Stimulated activated CD4-positive, alpha-beta T cell treated with anti-CD3 and anti-CD28 coated beads, Interleukin-4, amount 100 ng/mL, for 24 hours (primary cell): ENCODE data around the gene BANP.
"Not testable (repeated sequence)": the region's sequence is repeated elsewhere in the genome, so short reads cannot be mapped to it uniquely, and the experiment has no call there.

Experiments
- DNase-seq: peaks from one replicate; pipeline ENCODE4 v3.0.0-alpha.2; 2020

Gene BANP

DNA sequence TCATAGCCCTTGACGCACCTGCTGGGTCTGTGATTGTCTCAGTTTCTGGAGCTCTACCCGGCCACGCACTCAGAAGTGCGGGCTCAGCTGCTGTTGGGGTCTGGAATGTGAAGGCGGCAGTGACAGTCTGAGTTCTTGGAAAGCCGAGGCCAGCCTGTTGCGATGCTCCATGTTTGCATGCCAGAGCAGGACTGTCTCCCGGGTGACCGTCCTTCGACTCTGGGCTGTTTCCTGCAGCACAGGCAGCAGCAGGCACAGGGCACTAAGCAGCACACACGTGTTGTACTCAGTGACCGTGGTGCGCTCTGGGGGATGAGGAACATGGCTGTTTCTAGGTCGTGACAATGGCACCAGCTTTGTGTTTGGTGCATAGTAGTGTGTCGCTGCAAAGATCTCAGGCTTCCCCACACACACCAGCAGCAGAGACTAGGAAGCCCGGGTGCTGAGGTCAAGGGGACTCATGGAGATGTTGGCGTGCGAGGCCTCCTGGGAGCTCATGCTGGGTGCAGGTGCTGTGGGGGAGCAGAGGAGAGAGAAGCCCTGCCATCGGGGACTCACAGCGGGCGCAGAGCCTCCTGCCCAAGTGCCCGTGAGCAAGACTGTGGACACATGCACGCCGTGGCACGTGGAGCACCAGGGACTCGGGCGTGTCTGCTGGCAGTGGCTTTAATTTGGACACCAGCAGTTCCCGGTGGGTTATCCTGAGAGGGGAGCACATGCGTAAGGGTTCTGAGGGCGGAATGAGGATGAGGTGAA is 84.8 kb downstream of the BANP start:
- DNase-seq = not testable (repeated sequence)

DNA sequence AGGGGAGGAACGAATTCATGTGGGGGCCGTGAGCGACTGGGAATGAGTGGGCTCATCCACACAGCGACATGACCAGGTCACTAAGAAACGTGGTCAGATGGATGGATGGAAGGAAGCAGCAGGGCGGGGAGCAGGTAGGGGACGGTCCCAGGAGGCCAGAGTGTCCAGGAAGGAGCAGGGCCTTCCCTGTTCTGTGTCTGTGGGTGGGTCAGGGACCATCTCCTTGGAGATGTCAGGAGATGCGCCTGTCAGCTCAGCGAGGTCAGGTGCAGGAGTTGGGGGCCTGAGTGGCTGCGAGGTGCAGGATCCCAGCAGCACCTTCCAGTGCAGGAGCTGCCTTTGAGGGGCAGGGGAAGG is 85.4 kb downstream of the BANP start:
- not testable (repeated sequence) for DNase-seq

DNA sequence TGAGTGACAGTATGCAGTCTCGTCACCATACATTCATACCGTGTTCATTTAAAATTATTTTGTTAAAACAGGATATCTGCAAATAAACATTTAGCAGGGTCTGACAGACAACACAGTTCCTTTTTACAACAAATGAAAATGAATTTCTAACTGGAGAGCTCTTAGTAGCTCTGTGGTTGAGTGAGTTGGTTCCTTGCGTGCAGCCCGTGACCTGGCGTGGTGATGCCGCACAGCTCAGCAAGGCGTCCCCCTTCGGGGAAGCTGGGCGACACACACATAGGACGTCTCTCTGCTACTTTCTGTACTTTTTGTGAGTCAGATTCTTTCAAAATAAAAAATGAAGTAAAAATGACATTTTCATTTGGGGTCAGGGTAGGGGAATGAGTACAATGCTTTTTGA is 86.1 kb downstream of the BANP start:
- not testable (repeated sequence) for DNase-seq

DNA sequence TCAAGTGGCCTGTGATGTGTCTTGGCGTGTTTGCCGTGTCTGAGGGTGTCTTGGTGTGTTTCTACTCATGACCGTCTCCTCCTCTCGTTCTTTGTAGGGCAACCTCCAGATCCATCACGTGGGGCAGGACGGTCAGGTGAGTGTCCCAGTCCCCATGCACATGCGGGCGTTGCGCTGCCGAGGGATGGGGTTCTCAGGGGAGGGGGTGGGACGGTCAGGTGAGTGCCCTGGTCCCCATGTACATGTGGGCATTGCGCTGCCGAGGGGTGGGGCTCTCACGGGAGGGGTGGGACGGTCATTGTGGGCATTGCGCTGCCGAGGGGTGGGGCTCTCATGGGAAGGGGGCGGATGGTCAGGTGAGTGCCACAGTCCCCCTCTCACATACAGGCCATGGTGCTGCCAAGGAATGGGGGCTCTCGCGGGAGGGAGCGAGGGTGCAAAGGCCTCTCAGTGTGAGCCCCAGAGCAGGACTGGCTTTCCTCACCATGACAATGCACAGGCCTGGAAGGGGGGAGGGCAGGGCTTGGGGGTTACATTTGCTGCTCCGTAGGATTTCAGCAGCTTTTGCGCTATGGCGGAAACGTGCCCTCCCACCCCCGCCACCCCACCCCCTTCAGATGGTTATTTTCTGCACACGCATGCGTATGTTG is 86.8 kb downstream of the BANP start:
- not testable (repeated sequence) for DNase-seq

DNA sequence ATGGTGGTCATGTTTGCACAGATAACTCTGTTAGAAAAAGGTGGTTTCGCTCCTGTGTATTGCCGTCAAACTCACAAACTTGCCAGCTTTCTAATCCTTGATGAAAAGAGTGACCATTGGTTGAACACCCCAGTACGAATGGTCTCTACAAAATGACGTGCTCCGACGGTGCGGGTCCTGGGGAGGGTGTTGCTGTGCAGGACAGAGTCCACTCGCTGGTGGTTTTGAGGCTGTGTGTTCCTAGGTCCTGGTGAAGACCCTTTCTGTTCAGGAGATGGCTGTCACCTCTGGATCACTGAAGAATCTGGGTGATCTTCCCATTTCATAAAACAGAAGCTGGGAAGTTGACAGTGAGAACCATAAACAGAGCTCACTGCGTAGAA is 87.3 kb downstream of the BANP start:
- not testable (repeated sequence) for DNase-seq

DNA sequence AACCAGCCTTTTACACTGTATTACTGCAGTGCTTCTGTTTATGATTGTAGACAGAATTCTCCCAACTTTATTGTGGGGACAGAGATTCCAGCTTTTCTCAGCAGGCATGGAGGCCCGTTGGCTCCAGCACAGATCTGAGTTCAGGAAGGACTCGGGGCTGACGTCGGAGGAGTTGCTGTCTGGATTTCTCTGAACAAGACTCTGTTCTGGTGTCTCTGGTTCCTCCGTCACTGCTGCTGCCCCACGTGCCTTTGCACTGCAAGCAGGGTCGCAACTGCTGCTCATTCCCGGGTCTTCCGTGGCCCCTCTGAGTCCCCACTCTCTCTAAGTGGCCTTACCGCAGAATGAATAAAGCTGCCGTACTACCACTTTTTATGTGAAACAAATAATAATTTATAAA is 88.4 kb downstream of the BANP start:
- DNase-seq = no peak

- not testable (repeated sequence) for DNase-seq
Observed at GRCh38 chr16:88040196-88040876, 89.1 kb downstream of the BANP start.

DNA sequence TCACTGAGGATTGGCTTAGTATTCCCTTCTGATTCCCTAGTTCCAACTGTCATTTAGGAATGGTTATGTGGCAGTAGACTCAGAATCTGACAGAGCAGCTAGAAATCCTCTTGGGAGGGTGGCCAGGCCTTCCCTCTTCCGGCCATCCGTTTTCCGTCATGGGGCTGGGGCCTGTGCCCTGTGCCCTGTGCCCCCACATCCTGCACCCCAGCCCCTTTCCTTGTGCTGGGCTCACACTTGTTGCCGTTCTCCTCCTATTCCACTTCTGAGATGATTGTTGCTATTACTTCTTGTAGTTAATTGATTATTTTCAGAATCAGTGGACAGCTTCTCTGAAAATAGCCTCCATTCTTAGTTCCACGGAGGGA is 89.6 kb downstream of the BANP start:
- DNase-seq = not testable (repeated sequence)

DNA sequence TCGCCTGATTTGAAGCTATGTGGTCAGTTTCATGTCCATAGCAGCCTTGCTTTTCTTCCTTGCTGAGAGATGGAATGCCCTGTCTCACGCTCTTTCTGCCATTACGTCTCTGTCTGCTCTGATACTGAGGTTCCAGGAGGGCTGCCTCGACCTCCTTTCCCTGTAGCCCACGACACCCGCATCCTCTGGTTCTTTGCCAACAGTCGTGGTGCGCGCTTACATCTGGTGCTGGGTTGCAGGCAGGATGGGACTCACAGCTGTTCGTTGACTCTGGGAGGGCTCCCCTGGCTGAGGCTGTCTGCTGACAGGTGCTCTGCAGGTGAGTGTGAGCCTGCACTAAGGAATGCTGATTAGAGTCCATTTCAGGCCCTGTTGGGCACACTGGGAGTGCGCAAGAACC is 90.3 kb downstream of the BANP start:
- DNase-seq = not testable (repeated sequence)

DNA sequence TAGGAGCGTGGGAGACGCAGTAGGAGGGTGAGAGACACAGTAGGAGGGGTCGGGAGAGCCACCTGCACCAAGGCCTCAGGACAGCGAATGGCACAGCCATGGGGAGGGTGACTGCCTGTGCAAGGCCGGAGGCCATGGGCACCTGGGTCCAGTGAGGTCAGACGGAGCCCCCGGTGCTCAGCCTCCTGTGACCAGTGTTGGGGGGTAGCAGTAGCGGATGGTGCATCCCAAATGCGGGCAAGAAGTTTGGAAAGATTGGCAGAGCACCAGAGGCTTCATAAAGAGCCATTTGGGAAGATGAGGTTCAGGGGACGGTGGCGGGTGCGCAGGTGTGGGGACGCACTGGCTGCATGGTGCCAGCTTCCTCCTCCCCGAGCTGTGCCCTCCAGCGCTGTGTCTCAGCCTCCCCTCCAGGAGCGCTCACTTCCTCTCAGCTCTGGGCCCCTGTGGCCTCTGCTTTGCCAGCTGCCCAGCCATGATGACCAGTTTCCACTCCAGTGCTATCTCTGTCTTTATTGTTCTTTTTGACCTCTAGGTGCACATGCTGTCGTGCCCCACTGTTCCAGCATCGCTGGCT is 90.8 kb downstream of the BANP start:
- DNase-seq = not testable (repeated sequence)

DNA sequence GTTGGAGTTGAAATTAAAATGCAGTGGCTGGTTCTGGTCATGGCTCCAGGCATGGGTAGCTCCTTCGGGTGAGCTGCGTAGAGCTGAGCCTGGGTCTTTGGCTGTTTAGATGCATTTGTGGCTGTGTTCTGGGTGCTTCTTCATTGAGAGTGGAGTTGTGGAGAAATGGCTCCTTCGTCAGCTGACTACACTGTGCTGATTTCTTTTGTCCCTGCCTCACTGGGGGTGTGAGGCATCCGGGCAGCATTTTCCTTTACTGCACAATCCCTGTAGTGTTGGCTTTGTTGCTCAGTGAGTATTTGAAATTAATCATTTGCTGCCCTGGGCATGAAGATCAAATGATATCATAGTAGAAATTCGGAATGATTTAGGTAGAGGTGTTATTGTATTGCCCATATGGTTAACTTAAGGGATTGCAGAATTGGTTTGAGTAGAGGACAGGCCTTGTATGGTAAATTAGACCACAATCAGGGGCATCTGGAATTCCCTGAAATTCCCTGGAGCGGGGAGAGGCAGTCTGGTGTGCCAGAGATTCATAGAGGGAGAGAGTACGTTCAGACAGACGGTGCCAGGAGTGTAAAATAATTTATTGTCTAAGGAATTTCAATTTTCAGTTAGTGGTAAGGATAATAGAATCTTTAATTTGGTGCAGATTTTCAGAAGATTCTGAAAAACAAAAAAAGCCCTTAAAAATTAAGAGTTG is 92.1 kb downstream of the BANP start:
- DNase-seq = not testable (repeated sequence)

DNA sequence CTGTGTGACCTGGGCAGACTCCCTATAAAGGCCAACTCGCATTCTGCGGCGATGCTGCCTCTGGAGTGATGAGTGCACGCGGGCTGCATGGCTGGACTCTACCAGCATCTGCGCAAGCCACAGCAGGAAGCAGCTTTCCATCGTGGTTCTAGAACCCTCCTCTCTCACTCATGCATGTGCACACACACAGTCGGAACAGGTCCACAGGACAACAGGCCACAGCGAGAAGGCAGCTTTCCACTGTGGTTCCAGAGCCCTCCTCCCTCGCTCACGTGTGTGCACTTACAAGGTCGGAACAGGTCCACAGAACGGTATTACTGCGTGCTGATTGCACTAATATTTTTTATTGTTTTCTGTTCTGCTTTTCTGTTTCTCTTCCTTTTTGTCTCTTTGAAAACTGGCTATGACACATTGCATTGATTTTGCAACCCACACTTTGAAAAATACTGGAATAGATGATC is 92.9 kb downstream of the BANP start:
- not testable (repeated sequence) for DNase-seq

GRCh38 chr16:88045361-88045760 is 94.1 kb downstream of the BANP start:
- DNase-seq = not testable (repeated sequence)

GRCh38 chr16:88045820-88046303 is 94.6 kb downstream of the BANP start:
- no peak for DNase-seq

GRCh38 chr16:88047462-88047861 is 96.2 kb downstream of the BANP start:
- DNase-seq = no peak

- no peak for DNase-seq
Observed at GRCh38 chr16:88048985-88049384, 97.8 kb downstream of the BANP start.

DNA sequence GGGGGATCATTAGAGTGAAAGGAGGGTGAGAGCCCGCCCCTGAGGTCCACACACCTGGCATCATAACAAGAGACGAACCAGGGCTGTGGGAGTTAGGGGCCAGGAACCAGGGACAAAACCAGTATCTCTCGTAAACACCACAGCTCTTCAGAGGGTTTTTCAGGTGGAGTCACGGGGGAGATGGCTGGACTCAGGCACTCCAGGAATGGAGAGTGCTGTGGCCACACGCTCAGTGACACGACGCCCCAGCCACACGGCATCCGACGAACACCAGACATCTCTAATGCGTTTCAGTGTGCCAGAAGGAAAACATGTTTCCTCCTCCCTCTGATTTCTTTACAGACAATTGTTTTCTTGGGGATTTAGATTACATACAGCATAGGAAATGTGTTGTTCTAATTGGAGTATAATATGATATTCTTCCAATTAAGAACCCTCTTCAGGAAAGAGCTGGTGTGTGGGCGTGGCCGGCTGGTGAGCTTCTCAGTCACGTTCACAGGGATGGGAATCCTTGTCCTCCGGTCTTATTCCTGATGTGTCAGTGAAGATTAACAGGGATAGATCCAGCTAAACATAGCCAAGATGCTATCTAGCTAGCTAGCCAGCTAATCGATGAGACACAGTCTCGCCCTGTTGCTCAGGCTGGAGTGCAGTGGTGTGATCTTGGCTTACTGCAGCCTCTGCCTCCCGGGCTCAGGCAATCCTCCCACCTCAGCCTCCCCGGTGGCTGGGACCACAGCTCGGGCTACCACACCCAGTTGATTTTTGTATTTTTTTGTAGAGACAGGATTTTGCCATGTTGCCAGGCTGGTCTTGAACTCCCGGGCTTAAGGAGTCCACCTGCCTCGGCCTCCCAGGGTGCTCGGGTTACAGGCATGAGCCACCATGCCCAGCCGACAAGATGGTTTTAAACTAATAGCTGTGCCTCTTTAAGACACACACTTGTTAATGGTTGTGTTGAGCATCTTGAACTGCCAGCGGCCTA is 98.6 kb downstream of the BANP start:
- no peak for DNase-seq

- DNase-seq = no peak
Observed at GRCh38 chr16:88050952-88051660, 99.9 kb downstream of the BANP start.

- no peak for DNase-seq
Observed at GRCh38 chr16:88052661-88053060, 101.4 kb downstream of the BANP start.

- not testable (repeated sequence) for DNase-seq
Observed at GRCh38 chr16:88053479-88053878, 102.2 kb downstream of the BANP start.

- DNase-seq = no peak
Observed at GRCh38 chr16:88055356-88055755, 104.1 kb downstream of the BANP start.
